HepG2 (cell line): ENCODE measurements around the gene P2RX3.

ENCODE experiments used
- BHLHE40 ChIP-seq: IDR thresholded peaks from 2 replicates; pipeline ENCODE4 v1.6.1; 2011; ENCODE audit warnings: low read length, improper control_type of control experiment
- CREB1 ChIP-seq, 2 experiments: fragments of 450-650 bp in 1 of 2; IDR thresholded peaks; 2 replicates each; pipeline ENCODE4 v1.6.1; 2016 to 2017; ENCODE audit warnings: control low read depth in 1 of 2, mild to moderate bottlenecking in 1 of 2, missing compliant biosample characterization in 1 of 2, missing genetic modification characterization in 1 of 2
- EZH2 ChIP-seq: conservative IDR thresholded peaks from 2 replicates; pipeline ENCODE4 v1.6.1; 2012; ENCODE audit warnings: mild to moderate bottlenecking, low read depth, low read length, moderate library complexity
- HMG20B ChIP-seq: conservative IDR thresholded peaks from 2 replicates; pipeline ENCODE4 v1.6.1; 2016; ENCODE audit warnings: missing genetic modification reagents, missing compliant biosample characterization
- MYC ChIP-seq: sonication (generic); formaldehyde crosslinking; IDR thresholded peaks from 2 replicates; pipeline ENCODE4 v1.9.0; 2021; ENCODE audit warnings: missing genetic modification reagents, borderline replicate concordance
- POLR2A ChIP-seq, 2 experiments: IDR thresholded peaks; 2 replicates each; pipeline ENCODE4 v1.6.1; 2011; ENCODE audit warnings: low read depth in 2 of 2, low read length in 2 of 2, mild to moderate bottlenecking in 1 of 2, moderate library complexity in 1 of 2; ENCODE audit not compliant: insufficient read depth in 1 of 2
- REST ChIP-seq, 2 experiments: IDR thresholded peaks; 2 replicates each; pipeline ENCODE4 v1.6.1; 2011 to 2012; ENCODE audit warnings: low read length in 2 of 2, borderline replicate concordance in 1 of 2, low read depth in 1 of 2, mild to moderate bottlenecking in 1 of 2, moderate library complexity in 1 of 2
- SSRP1 ChIP-seq: IDR thresholded peaks from 2 replicates; pipeline ENCODE4 v1.6.1; 2016; ENCODE audit warnings: control low read depth
- ZNF788 ChIP-seq: sonication (generic); formaldehyde crosslinking; IDR thresholded peaks from 2 replicates; pipeline ENCODE4 v1.5.0; 2020; ENCODE audit warnings: mild to moderate bottlenecking, missing genetic modification reagents, borderline replicate concordance
- TF ChIP-seq, protein P1 (sequence below): sonication (generic); formaldehyde crosslinking; IDR thresholded peaks from 2 replicates; pipeline ENCODE4 v1.5.0; 2020; ENCODE audit warnings: mild to moderate bottlenecking, missing genetic modification reagents, moderate library complexity
- TF ChIP-seq, protein P2 (sequence below): sonication (generic); formaldehyde crosslinking; IDR thresholded peaks from 2 replicates; pipeline ENCODE4 v1.8.1; 2022; ENCODE audit warnings: mild to moderate bottlenecking, missing genetic modification reagents

- no peak for TF ChIP-seq POLR2A (IDR thresholded peaks at IDR 0.05; ENCODE audit: insufficient read depth in 1 of 2, low read depth in 2 of 2, low read length in 2 of 2)
- TF ChIP-seq SSRP1, result no peak
- no peak for TF ChIP-seq ZNF788 (CRISPR knock-in tag)
- TF ChIP-seq MYC (CRISPR knock-in tag), result no peak
- TF ChIP-seq, protein P1, sequence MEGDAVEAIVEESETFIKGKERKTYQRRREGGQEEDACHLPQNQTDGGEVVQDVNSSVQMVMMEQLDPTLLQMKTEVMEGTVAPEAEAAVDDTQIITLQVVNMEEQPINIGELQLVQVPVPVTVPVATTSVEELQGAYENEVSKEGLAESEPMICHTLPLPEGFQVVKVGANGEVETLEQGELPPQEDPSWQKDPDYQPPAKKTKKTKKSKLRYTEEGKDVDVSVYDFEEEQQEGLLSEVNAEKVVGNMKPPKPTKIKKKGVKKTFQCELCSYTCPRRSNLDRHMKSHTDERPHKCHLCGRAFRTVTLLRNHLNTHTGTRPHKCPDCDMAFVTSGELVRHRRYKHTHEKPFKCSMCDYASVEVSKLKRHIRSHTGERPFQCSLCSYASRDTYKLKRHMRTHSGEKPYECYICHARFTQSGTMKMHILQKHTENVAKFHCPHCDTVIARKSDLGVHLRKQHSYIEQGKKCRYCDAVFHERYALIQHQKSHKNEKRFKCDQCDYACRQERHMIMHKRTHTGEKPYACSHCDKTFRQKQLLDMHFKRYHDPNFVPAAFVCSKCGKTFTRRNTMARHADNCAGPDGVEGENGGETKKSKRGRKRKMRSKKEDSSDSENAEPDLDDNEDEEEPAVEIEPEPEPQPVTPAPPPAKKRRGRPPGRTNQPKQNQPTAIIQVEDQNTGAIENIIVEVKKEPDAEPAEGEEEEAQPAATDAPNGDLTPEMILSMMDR (CRISPR knock-in tag), result no peak
- no peak for TF ChIP-seq EZH2
- TF ChIP-seq, protein P2, sequence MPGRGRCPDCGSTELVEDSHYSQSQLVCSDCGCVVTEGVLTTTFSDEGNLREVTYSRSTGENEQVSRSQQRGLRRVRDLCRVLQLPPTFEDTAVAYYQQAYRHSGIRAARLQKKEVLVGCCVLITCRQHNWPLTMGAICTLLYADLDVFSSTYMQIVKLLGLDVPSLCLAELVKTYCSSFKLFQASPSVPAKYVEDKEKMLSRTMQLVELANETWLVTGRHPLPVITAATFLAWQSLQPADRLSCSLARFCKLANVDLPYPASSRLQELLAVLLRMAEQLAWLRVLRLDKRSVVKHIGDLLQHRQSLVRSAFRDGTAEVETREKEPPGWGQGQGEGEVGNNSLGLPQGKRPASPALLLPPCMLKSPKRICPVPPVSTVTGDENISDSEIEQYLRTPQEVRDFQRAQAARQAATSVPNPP (CRISPR knock-in tag), result no peak
- no peak for TF ChIP-seq CREB1 (IDR thresholded peaks at IDR 0.05)
- no peak for TF ChIP-seq CREB1 (CRISPR knock-in tag; IDR thresholded peaks at IDR 0.05)
- TF ChIP-seq BHLHE40, result no peak
- TF ChIP-seq REST (IDR thresholded peaks at IDR 0.05; ENCODE audit: borderline replicate concordance in 1 of 2, low read depth in 1 of 2, low read length in 2 of 2), result no peak
- no peak for TF ChIP-seq HMG20B (CRISPR knock-in tag)
Observed at GRCh38 chr11:57378186-57378585, 40.0 kb downstream of the P2RX3 start.
